ENCODE measurements around the gene ACD. TPM values are rescaled to one million over a fixed set of nuclear protein-coding genes. Genes with fewer than 3 reads are reported as not detected.
A peak's percentile ranks its signal among the peaks of the same experiment; 100 is the strongest.

The ACD gene
- total RNA-seq, 2 donors from 2014 or later = 29.5 to 38.7 TPM

DNA sequence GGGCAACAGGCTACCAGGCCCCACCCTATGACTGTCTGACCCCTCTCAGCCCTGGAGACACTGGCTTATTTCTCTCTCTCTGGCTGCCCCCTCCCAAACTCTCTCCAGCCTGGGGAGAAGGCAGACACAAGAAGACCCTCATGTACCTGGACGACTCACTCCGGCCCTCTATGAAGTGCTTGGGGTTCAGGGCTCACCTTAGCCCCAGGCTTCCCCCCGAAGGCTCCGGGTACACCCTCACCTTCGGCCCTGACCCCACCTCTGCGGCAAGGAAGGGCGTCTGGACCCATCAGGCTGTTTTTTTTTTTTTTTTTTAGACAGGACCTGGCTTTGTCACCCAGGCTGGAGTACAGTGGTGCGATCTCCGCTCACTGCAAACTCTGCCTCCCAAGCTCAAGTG lies 16.0 kb downstream of the ACD start:
- H3K9me3 ChIP-seq (ENCODE audit: control insufficient read depth, low read length, poor library complexity, severe bottlenecking) = no peaks in the 10 kb centered on the region
- Mint-ChIP-seq H3K27ac (peak overlapping the region; percentile 83), H3K4me1 (peaks cover 9% of the 10 kb centered on the region), H3K36me3 (ENCODE audit: low read depth) (no peaks in the 10 kb centered on the region), H3K4me3 (peak overlapping the region; percentile 67), H3K27me3 (no peaks in the 10 kb centered on the region)
- ATAC-seq = no peak
- no peak for DNase-seq

DNA sequence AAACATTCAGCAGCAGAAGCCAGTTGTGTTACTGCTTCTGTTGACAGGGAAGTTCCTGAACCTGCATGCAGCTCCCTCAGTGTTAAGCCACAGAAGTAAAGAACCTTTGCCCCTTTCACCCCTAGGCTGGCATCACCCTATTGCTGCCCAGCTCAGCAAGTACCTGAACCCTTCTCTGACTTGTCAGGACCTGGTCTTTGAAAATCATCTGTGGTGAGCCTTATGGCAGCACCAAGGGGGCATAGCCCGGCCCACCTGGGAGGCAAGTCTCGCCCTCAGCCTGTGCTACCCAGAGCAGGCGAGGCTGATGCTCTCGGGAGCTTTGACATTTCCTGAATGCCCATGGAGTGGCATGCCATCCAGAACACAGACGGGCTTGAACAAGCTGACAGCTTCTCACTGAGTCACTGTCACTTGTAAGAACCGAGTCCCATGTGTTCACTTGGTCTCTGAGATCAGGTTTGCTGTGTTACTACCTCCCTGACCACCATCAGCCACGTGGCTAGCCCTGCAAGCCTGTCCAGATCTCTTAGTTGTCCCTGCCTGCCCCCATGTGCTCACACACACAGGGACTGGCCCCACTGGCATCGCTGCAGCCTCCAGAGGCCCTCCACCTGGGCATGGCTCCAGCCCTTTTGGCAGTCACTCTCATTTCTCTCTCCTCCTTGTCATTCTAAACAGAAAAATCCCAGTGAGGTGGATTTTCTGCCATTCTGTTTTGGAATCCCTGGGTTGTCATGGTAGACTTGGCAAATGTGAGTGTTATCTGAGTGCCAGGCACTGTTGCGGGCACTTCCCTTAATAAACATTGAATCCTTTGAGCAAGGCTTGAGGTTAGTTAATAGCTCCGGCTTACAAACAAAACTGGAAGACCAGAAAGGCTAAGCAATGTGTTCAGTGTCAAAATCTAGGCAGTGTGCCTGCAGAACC lies 18.0 kb downstream of the ACD start:
- Mint-ChIP-seq H3K27ac (no peak overlapping the region), H3K4me1 (peaks cover 7% of the 10 kb centered on the region)

DNA sequence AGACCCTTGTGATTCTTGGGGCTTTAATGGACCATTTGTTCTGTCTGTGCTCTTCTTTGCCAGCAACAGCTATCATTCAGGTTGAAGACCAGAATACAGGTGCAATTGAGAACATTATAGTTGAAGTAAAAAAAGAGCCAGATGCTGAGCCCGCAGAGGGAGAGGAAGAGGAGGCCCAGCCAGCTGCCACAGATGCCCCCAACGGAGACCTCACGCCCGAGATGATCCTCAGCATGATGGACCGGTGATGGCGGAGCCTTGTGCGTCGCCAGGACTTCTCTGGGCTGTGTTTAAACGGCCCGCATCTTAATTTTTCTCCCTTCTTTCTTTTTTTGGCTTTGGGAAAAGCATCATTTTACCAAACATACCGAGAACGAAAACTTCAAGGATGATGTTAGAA lies 22.4 kb downstream of the ACD start:
- H3K27me3 Mint-ChIP-seq = no peaks in the 10 kb centered on the region
- H3K36me3 Mint-ChIP-seq (ENCODE audit: low read depth) = no peaks in the 10 kb centered on the region
- DNase-seq (no peak), ATAC-seq (no peak)
- H3K4me1 Mint-ChIP-seq = no peaks in the 10 kb centered on the region
- H3K27ac Mint-ChIP-seq = no peak overlapping the region
- H3K9me3 ChIP-seq (ENCODE audit: control insufficient read depth, low read length, poor library complexity, severe bottlenecking) = no peaks in the 10 kb centered on the region
- no peak overlapping the region for H3K4me3 Mint-ChIP-seq

More for the DNA sequence above, 18.0 kb downstream of the ACD start:
- no peaks in the 10 kb centered on the region for H3K9me3 ChIP-seq (ENCODE audit: control insufficient read depth, low read length, poor library complexity, severe bottlenecking)
- ATAC-seq (no peak), DNase-seq (no peak)
- Mint-ChIP-seq H3K36me3 (ENCODE audit: low read depth) (no peaks in the 10 kb centered on the region), H3K4me3 (no peak overlapping the region), H3K27me3 (no peaks in the 10 kb centered on the region)

DNA sequence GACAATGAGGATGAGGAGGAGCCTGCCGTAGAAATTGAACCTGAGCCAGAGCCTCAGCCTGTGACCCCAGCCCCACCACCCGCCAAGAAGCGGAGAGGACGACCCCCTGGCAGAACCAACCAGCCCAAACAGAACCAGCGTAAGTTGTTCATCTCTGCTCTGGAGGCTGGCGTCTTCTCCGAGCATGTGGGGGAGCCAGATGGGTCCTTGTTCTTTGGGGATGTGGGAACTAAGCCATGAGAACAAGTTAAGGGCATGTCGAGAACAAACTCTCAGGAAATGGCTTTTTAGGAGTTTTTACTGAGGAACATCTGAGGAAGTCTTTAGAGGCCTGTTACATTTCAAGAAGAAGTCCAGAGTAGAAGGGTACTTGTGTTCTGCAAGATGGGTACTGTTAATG lies 23.3 kb downstream of the ACD start:
- Mint-ChIP-seq H3K27ac (no peak overlapping the region), H3K4me3 (no peak overlapping the region), H3K4me1 (no peaks in the 10 kb centered on the region), H3K36me3 (ENCODE audit: low read depth) (no peaks in the 10 kb centered on the region), H3K27me3 (no peaks in the 10 kb centered on the region)
- DNase-seq (no peak), ATAC-seq (no peak)
- H3K9me3 ChIP-seq (ENCODE audit: control insufficient read depth, low read length, poor library complexity, severe bottlenecking) = no peaks in the 10 kb centered on the region

DNA sequence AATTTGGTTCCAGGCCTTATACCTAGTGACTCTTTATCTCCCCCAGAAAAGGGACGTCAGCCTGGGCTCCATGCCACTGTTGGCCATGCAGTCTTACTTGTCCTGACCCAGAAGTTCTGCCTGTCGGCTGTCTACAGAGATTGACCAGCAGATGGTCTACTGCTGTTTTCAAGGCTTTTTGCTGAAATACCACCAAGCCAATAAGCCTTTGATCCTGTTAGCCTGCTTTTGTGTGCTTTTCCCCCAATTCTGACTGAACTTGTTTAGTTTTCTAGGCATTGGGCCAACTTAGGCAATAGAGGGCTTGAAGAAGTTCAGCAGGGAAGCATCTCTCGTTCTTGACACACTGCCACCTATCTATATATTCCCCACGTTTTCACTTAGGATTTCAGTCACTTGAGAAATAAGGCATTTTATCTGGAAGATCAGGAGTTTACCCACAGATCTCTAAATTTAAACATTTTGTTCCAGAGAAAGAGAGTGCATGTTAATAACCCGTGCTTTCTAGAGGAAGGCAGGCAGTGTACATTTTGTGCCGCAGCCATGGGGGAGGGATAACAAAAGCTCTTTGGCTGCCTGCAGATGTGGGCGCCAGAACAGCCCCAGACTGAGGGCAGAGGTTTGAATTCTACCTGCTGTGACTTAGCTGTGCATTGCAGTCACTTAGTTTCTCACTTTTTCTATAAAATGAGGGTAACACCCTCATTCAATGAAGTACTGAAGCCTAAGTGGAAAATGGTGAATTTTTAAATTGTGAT lies 27.5 kb downstream of the ACD start:
- Mint-ChIP-seq H3K36me3 (ENCODE audit: low read depth) (peaks cover 8% of the 10 kb centered on the region), H3K4me1 (peaks cover 5% of the 10 kb centered on the region), H3K27me3 (no peaks in the 10 kb centered on the region), H3K4me3 (no peak overlapping the region), H3K27ac (no peak overlapping the region)
- H3K9me3 ChIP-seq (ENCODE audit: control insufficient read depth, low read length, poor library complexity, severe bottlenecking) = no peaks in the 10 kb centered on the region
- ATAC-seq (no peak), DNase-seq (no peak)

DNA sequence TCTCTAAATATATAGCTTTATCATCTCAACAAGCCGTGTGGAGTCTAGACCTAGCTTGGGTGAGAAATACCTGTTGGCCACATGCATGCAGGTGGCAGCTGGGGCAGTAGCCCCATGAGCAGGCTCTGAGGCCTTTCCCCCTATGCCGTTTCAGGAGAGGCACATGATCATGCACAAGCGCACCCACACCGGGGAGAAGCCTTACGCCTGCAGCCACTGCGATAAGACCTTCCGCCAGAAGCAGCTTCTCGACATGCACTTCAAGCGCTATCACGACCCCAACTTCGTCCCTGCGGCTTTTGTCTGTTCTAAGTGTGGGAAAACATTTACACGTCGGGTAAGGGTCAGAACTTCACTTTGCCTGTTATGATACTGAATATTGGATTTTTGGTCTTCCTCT lies 31.8 kb downstream of the ACD start:
- no peak for ATAC-seq
- H3K9me3 ChIP-seq (ENCODE audit: control insufficient read depth, low read length, poor library complexity, severe bottlenecking) = no peaks in the 10 kb centered on the region
- Mint-ChIP-seq H3K36me3 (ENCODE audit: low read depth) (peaks cover 13% of the 10 kb centered on the region), H3K4me3 (no peak overlapping the region), H3K27ac (no peak overlapping the region), H3K27me3 (no peaks in the 10 kb centered on the region), H3K4me1 (peaks cover 9% of the 10 kb centered on the region)
- DNase-seq = no peak

DNA sequence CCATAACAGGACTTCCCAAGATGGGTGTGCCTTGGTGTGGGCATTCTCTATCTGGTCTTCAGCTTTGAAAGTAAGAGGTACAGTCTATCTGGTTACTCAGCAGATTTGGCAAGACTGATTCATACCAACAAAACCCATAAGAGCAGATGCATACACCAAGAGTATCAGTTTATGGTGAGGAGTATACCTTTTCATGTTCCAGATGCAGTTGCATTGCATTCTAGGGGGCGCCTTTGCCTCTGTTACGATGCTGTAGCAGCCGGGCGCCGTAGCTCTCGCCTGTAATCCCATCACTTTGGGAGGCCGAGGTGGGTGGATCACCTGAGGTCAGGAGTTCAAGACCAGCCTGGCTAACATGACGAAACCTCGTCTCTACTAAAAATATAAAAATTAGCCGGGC lies 46.3 kb downstream of the ACD start:
- H3K27me3 Mint-ChIP-seq = no peaks in the 10 kb centered on the region
- H3K27ac Mint-ChIP-seq = peak overlapping the region; percentile 68
- no peaks in the 10 kb centered on the region for H3K4me1 Mint-ChIP-seq
- ATAC-seq (no peak), DNase-seq (no peak)
- H3K4me3 Mint-ChIP-seq = no peak overlapping the region
- peaks cover 5% of the 10 kb centered on the region for H3K36me3 Mint-ChIP-seq (ENCODE audit: low read depth)
- H3K9me3 ChIP-seq (ENCODE audit: control insufficient read depth, low read length, poor library complexity, severe bottlenecking) = no peaks in the 10 kb centered on the region

DNA sequence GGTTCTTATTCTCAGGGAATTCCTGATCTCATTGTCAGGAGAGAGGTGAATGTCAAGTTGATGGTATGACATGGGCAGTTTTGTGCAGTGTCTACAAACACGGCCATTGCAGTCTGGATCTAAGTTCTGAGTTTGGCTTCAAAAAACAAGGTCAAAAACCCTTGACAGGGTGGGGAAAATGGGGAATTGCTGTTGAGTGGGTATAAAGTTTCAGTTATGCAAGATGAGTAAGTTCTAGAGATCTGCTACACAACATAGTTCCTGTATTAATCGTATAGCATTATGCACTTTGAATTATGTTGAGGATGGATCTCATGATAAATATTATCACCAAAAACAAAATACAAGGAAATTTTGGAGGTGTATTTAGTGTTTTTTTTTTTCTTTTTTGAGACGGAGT lies 51.7 kb downstream of the ACD start:
- Mint-ChIP-seq H3K27ac (peak overlapping the region; percentile 57), H3K36me3 (ENCODE audit: low read depth) (peaks cover 3% of the 10 kb centered on the region)
- H3K9me3 ChIP-seq (ENCODE audit: control insufficient read depth, low read length, poor library complexity, severe bottlenecking) = no peaks in the 10 kb centered on the region

More for the DNA sequence above, 51.7 kb downstream of the ACD start:
- DNase-seq = no peak
- no peak for ATAC-seq
- no peaks in the 10 kb centered on the region for H3K27me3 Mint-ChIP-seq
- H3K4me3 Mint-ChIP-seq = no peak overlapping the region
- peaks cover 17% of the 10 kb centered on the region for H3K4me1 Mint-ChIP-seq

Other genes starting within 250 kb of the ACD start
- gene ZDHHC1, start 243.8 kb downstream of the ACD start, total RNA-seq = under 1 TPM in 1 of 2 donors, not detected in 1; 0.35 TPM
- gene HSD11B2, start 229.1 kb downstream of the ACD start, total RNA-seq = not detected
- gene ATP6V0D1, start 179.1 kb downstream of the ACD start, total RNA-seq = 10 to 100 TPM; 76.4 to 87.5 TPM
- not detected for gene AGRP, start 176.7 kb downstream of the ACD start, total RNA-seq
- gene RIPOR1, start 131.4 kb downstream of the ACD start, total RNA-seq = 10 to 100 TPM; 46.5 to 66.0 TPM
- 10 to 100 TPM; 48.5 to 57.8 TPM for gene CTCF, start 97.7 kb downstream of the ACD start, total RNA-seq
- gene CARMIL2, start 15.1 kb downstream of the ACD start, total RNA-seq = 100 to 1,000 TPM; 144 to 145 TPM
- 1 to 10 TPM; 6.3 to 7.9 TPM for gene PARD6A, start 700 bp upstream of the ACD start, total RNA-seq
- 1 to 10 TPM; 6.1 to 6.8 TPM for gene ENKD1, start 6.5 kb upstream of the ACD start, total RNA-seq
- gene C16orf86, start 6.6 kb upstream of the ACD start, total RNA-seq = 1 to 10 TPM; 2.9 to 5.1 TPM
- gene GFOD2, start 59.1 kb upstream of the ACD start, total RNA-seq = 10 to 100 TPM; 11.7 to 14.7 TPM
- gene RANBP10, start 146.3 kb upstream of the ACD start, total RNA-seq = 10 to 100 TPM; 29.8 to 30.4 TPM
- under 1 TPM; 0.62 to 0.63 TPM for gene TSNAXIP1, start 146.6 kb upstream of the ACD start, total RNA-seq
- 10 to 100 TPM; 31.2 to 33.1 TPM for gene THAP11, start 182.1 kb upstream of the ACD start, total RNA-seq
- 10 to 100 TPM; 46.6 to 66.8 TPM for gene NUTF2, start 186.7 kb upstream of the ACD start, total RNA-seq
- 10 to 100 TPM; 75.3 to 77.0 TPM for gene CENPT, start 187.4 kb upstream of the ACD start, total RNA-seq
- gene EDC4, start 212.8 kb upstream of the ACD start, total RNA-seq = 100 to 1,000 TPM in 1 of 2 donors, 10 to 100 TPM in 1; 99.0 to 105 TPM
- gene NRN1L, start 224.6 kb upstream of the ACD start, total RNA-seq = 1 to 10 TPM; 2.5 to 2.6 TPM
- gene PSKH1, start 233.0 kb upstream of the ACD start, total RNA-seq = 10 to 100 TPM; 14.5 to 15.5 TPM

Measured in T-helper 17 cell (primary cell).